HG03139 (cell line): Measurements from ENCODE around the gene GUCY1A2.
"Not testable (repeated sequence)": the region's sequence is repeated elsewhere in the genome, so short reads cannot be mapped to it uniquely, and the experiment has no call there.

Source experiments
- ATAC-seq: cut with Tn5 transposase; IDR thresholded peaks from one replicate; pipeline ENCODE4 v1.9.1; 2021; ENCODE audit not compliant: unreplicated experiment

GUCY1A2 gene

GRCh38 chr11:106943089-106943488 is 75.2 kb downstream of the GUCY1A2 start:
- no peak for ATAC-seq

- ATAC-seq = no peak
Measured at GRCh38 chr11:106939157-106939556, 79.1 kb downstream of the GUCY1A2 start.

GRCh38 chr11:106937111-106937510 is 81.2 kb downstream of the GUCY1A2 start:
- ATAC-seq = no peak

GRCh38 chr11:106925245-106925644 is 93.0 kb downstream of the GUCY1A2 start:
- ATAC-seq = no peak

GRCh38 chr11:106920899-106921509 is 97.3 kb downstream of the GUCY1A2 start:
- no peak for ATAC-seq

GRCh38 chr11:106917973-106918372 is 100.3 kb downstream of the GUCY1A2 start:
- no peak for ATAC-seq

GRCh38 chr11:106914409-106914808 is 103.9 kb downstream of the GUCY1A2 start:
- no peak for ATAC-seq

GRCh38 chr11:106913141-106913540 is 105.1 kb downstream of the GUCY1A2 start:
- ATAC-seq = no peak

GRCh38 chr11:106904826-106905225 is 113.5 kb downstream of the GUCY1A2 start:
- ATAC-seq = no peak

GRCh38 chr11:106889718-106890117 is 128.6 kb downstream of the GUCY1A2 start:
- no peak for ATAC-seq

GRCh38 chr11:106888386-106888785 is 129.9 kb downstream of the GUCY1A2 start:
- no peak for ATAC-seq

GRCh38 chr11:106883693-106884092 is 134.6 kb downstream of the GUCY1A2 start:
- not testable (repeated sequence) for ATAC-seq

GRCh38 chr11:106879832-106880546 is 138.3 kb downstream of the GUCY1A2 start:
- ATAC-seq = no peak

- ATAC-seq = no peak
Measured at GRCh38 chr11:106879029-106879428, 139.2 kb downstream of the GUCY1A2 start.

GRCh38 chr11:106875013-106875412 is 143.3 kb downstream of the GUCY1A2 start:
- ATAC-seq = no peak

GRCh38 chr11:106872246-106872645 is 146.0 kb downstream of the GUCY1A2 start:
- ATAC-seq = no peak

GRCh38 chr11:106858200-106858599 is 160.1 kb downstream of the GUCY1A2 start:
- ATAC-seq = no peak

- no peak for ATAC-seq
Measured at GRCh38 chr11:106856566-106856965, 161.7 kb downstream of the GUCY1A2 start.

- ATAC-seq = no peak
Measured at GRCh38 chr11:106854429-106854828, 163.8 kb downstream of the GUCY1A2 start.

- no peak for ATAC-seq
Measured at GRCh38 chr11:106853850-106854401, 164.3 kb downstream of the GUCY1A2 start.

GRCh38 chr11:106852779-106853178 is 165.5 kb downstream of the GUCY1A2 start:
- no peak for ATAC-seq

- ATAC-seq = no peak
Measured at GRCh38 chr11:106848526-106848925, 169.8 kb downstream of the GUCY1A2 start.
